MM.1S (cell line): ENCODE results near the gene MLLT1.

Experiments used
- CTCF ChIP-seq: fragments of 300-600 bp; sonication (generic); IDR thresholded peaks from 2 replicates; pipeline ENCODE4 v1.5.1; 2016; ENCODE audit warnings: antibody characterized with exemption, low read length, mixed read lengths
- EZH2phosphoT487 ChIP-seq: fragments of 300-600 bp; sonication (generic); IDR thresholded peaks from 2 replicates; pipeline ENCODE4 v1.6.1; 2018; ENCODE audit warnings: antibody characterized with exemption, low read length

- no peak for TF ChIP-seq CTCF
- no peak for TF ChIP-seq EZH2phosphoT487
Measured at GRCh38 chr19:6263306-6263705, 16.5 kb downstream of the MLLT1 start.
